Head of caudate nucleus (tissue), 42 donors: ENCODE results near the gene AMELY.
"Not testable (repeated sequence)": the region's sequence is repeated elsewhere in the genome, so short reads cannot be mapped to it uniquely, and the experiment has no call there.

Experiments
- DNase-seq, 42 donors: peaks; one replicate each; pipeline versions ENCODE4 v3.0.0 to v3.0.0-alpha.2; 2020 to 2021; ENCODE audit warnings: mixed read lengths in 7 of 42
- intact Hi-C: fragments of 100-400 bp; cut with DNase I; formaldehyde crosslinking; loops from one replicate; pipeline ENCODE4 v1.15.0; 2022

Gene AMELY

GRCh38 chrY:6911253-6911881 is at the start of gene AMELY:
Gene AMELY (minus strand): TSS chrY:6911752. CDS start chrY:6872608, 39,144 bp downstream.
- intact Hi-C loops, result no loop called here
- no peak for DNase-seq

- DNase-seq, result no peak
- intact Hi-C loops, result no loop called here
These were observed 38.4 kb upstream of the AMELY start for GRCh38 chrY:6949947-6950346.

GRCh38 chrY:6948378-6948777 is 36.8 kb upstream of the AMELY start:
- intact Hi-C loops, result no loop called here
- no peak for DNase-seq

GRCh38 chrY:6947695-6948094 is 36.1 kb upstream of the AMELY start:
- DNase-seq, result no peak
- intact Hi-C loops, result no loop called here

GRCh38 chrY:6935497-6935896 is 23.9 kb upstream of the AMELY start:
- no peak for DNase-seq

GRCh38 chrY:6931779-6932396 is 20.3 kb upstream of the AMELY start:
- no peak for DNase-seq
- intact Hi-C loops, result no loop called here

More at GRCh38 chrY:6935497-6935896, 23.9 kb upstream of the AMELY start:
- intact Hi-C loops, result no loop called here

- DNase-seq, result no peak
- intact Hi-C loops, result no loop called here
These were observed 17.7 kb upstream of the AMELY start for GRCh38 chrY:6929237-6929636.

- intact Hi-C loops, result no loop called here
- no peak for DNase-seq
These were observed 16.7 kb upstream of the AMELY start for GRCh38 chrY:6928265-6928664.

GRCh38 chrY:6921061-6921460 is 9.5 kb upstream of the AMELY start:
- DNase-seq, result no peak
- intact Hi-C loops, result no loop called here

- intact Hi-C loops, result no loop called here
- DNase-seq, result no peak
These were observed 1.8 kb upstream of the AMELY start for GRCh38 chrY:6913362-6913761.

- DNase-seq, result peak in 10 of 42 donors; percentile 2 to 54 (median 14)
These were observed 940 bp downstream of the AMELY start, which contains the start of gene TBL1Y for GRCh38 chrY:6910372-6911252. Gene TBL1Y (plus strand): TSS chrY:6910697. CDS start chrY:7025085, 114,388 bp downstream.

GRCh38 chrY:6909856-6910255 is 1.7 kb downstream of the AMELY start:
- peak in 4 of 42 donors; percentile 4 to 28 (median 8) for DNase-seq
- intact Hi-C loops, result no loop called here

More at GRCh38 chrY:6910372-6911252, 940 bp downstream of the AMELY start, which contains the start of gene TBL1Y:
- intact Hi-C loops, result no loop called here

- intact Hi-C loops, result no loop called here
- DNase-seq, result peak in 8 of 42 donors; percentile 5 to 48 (median 16)
These were observed 2.4 kb downstream of the AMELY start for GRCh38 chrY:6909118-6909521.

- DNase-seq, intact Hi-C loops: not testable (repeated sequence)
These were observed 3.5 kb downstream of the AMELY start for GRCh38 chrY:6908021-6908420.

GRCh38 chrY:6907591-6907990 is 4.0 kb downstream of the AMELY start:
- intact Hi-C loops, result no loop called here
- no peak for DNase-seq

GRCh38 chrY:6902116-6902515 is 9.4 kb downstream of the AMELY start:
- intact Hi-C loops, DNase-seq: not testable (repeated sequence)

GRCh38 chrY:6895236-6895635 is 16.3 kb downstream of the AMELY start:
- intact Hi-C loops, result no loop called here
- no peak for DNase-seq

GRCh38 chrY:6894496-6894895 is 17.1 kb downstream of the AMELY start:
- no peak for DNase-seq
- intact Hi-C loops, result no loop called here

- no peak for DNase-seq
- intact Hi-C loops, result no loop called here
These were observed 62.2 kb downstream of the AMELY start for GRCh38 chrY:6849384-6849783.

GRCh38 chrY:6842650-6843049 is 68.9 kb downstream of the AMELY start:
- intact Hi-C loops, DNase-seq: not testable (repeated sequence)
